ENCODE measurements around the gene MMADHC.

DNA sequence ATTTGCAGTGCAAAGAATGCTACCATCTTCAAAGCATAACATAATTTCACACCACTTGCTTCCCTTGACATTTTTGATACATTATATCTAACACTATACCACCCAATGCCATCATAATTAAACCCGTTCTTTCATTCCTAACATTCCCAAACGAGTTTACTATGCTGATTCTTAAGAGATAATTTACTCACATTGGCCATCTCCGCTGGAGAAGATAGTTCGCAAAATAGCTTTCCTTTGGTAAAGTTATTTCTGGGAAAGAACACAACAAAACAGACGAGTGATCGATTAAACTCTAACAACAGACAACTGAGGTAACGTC lies 716 bp downstream of the MMADHC start:
- TF ChIP-seq, protein P1, sequence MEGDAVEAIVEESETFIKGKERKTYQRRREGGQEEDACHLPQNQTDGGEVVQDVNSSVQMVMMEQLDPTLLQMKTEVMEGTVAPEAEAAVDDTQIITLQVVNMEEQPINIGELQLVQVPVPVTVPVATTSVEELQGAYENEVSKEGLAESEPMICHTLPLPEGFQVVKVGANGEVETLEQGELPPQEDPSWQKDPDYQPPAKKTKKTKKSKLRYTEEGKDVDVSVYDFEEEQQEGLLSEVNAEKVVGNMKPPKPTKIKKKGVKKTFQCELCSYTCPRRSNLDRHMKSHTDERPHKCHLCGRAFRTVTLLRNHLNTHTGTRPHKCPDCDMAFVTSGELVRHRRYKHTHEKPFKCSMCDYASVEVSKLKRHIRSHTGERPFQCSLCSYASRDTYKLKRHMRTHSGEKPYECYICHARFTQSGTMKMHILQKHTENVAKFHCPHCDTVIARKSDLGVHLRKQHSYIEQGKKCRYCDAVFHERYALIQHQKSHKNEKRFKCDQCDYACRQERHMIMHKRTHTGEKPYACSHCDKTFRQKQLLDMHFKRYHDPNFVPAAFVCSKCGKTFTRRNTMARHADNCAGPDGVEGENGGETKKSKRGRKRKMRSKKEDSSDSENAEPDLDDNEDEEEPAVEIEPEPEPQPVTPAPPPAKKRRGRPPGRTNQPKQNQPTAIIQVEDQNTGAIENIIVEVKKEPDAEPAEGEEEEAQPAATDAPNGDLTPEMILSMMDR (IDR thresholded peaks at IDR 0.05), result no peak
- TF ChIP-seq EZH2 (IDR thresholded peaks at IDR 0.05; ENCODE audit: borderline replicate concordance, insufficient read depth, low read depth, low read length, poor library complexity, severe bottlenecking), result no peak

Data from B cell (primary cell).